ENCODE results near the gene COX6A1.

DNA sequence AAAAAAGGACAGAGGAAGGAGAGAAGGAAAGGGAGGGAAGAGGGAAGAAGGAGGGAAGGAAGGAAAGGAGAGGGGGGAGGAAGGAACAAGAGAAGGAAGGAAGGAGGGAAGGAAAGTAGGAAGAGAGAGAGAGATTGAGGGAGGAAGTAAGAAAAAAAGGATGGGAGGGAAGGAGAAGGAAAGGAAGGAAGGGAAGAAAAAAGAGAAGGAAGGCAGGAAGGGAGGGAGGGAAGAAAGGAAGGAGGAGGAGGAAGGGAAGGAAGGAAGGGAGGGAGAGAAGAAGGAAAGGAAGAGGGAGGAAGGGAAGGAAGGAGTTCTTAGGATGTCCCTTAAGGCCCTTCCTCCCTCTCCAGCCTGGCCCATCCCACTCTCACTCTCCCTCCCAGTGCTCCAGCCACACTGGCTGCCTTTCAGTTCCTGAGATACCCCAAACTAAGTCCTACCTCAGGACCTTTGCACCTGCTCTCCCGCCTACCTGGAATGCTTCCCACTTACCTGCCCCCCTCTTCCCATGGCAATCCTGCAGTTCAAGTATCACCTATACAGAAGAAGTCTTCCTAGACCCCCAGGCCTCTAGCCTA lies 47.3 kb upstream of the COX6A1 start:
- TF ChIP-seq, protein P1, sequence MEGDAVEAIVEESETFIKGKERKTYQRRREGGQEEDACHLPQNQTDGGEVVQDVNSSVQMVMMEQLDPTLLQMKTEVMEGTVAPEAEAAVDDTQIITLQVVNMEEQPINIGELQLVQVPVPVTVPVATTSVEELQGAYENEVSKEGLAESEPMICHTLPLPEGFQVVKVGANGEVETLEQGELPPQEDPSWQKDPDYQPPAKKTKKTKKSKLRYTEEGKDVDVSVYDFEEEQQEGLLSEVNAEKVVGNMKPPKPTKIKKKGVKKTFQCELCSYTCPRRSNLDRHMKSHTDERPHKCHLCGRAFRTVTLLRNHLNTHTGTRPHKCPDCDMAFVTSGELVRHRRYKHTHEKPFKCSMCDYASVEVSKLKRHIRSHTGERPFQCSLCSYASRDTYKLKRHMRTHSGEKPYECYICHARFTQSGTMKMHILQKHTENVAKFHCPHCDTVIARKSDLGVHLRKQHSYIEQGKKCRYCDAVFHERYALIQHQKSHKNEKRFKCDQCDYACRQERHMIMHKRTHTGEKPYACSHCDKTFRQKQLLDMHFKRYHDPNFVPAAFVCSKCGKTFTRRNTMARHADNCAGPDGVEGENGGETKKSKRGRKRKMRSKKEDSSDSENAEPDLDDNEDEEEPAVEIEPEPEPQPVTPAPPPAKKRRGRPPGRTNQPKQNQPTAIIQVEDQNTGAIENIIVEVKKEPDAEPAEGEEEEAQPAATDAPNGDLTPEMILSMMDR (IDR thresholded peaks at IDR 0.05; ENCODE audit: extremely low read depth in 1 of 2, insufficient read depth in 1 of 2, low read depth in 1 of 2, low read length in 2 of 2): no peak
- TF ChIP-seq POLR2AphosphoS5 (IDR thresholded peaks at IDR 0.05; ENCODE audit: insufficient read depth, low read depth, low read length): no peak
- TF ChIP-seq POLR2A (IDR thresholded peaks at IDR 0.05; ENCODE audit: low read depth, low read length): no peak
